AG04449 (cell line): ENCODE data around the gene TGFBR2.

Source experiments
- CTCF ChIA-PET: fragments of 350-600 bp; formaldehyde crosslinking; extraction: SDS; loops from one replicate; lab custom pipeline; 2021; ENCODE audit warnings: antibody characterized with exemption; lab: Yijun Ruan, JAX
- POLR2A ChIA-PET: fragments of 400-600, 350-600 bp; formaldehyde crosslinking; extraction: SDS; loops from one replicate; lab custom pipeline; 2020; ENCODE audit warnings: antibody characterized with exemption, inconsistent platforms; lab: Yijun Ruan, JAX
- DNase-seq: peaks from one replicate; pipeline ENCODE4 v3.0.0-alpha.2; 2010; ENCODE audit warnings: low read depth, low spot score
- H3K4me3 ChIP-seq: 2 replicates; pipeline ENCODE4 v1.5.1; 2011; ENCODE audit warnings: low read depth, mild to moderate bottlenecking, control low read depth, low read length
- CTCF ChIP-seq: IDR thresholded peaks from one replicate; pipeline ENCODE4 v1.5.1; 2011; ENCODE audit warnings: mild to moderate bottlenecking, moderate library complexity, low read length, control low read depth, inconsistent platforms; ENCODE audit not compliant: insufficient read depth; ENCODE audit errors: missing control alignments

The TGFBR2 gene

GRCh38 chr3:30679045-30679444 lies 72.6 kb downstream of the TGFBR2 start:
- no peak overlapping the region for H3K4me3 ChIP-seq
- CTCF ChIA-PET: interaction anchor here (0.8 to 3.0 kb wide), 5 partner anchors 12 to 636 kb away, joined by 3 to 15 read pairs (median 4); no protein-coding TSS in a partner anchor
- DNase-seq: no peak
- POLR2A ChIA-PET: no interaction called here
- TF ChIP-seq CTCF: no peak

GRCh38 chr3:30680789-30681648 lies 74.6 kb downstream of the TGFBR2 start:
- no peak for TF ChIP-seq CTCF
- DNase-seq: no peak
- H3K4me3 ChIP-seq: no peak overlapping the region
- POLR2A ChIA-PET: interaction anchor here (1.9 kb wide), 1 partner anchor 74 kb away, joined by 4 read pairs; the partner anchor contains the start of gene TGFBR2
- CTCF ChIA-PET: interaction anchor here (1.4 to 2.5 kb wide), 3 partner anchors 9 to 572 kb away, joined by 3 to 14 read pairs (median 5); no protein-coding TSS in a partner anchor

- CTCF ChIA-PET: interaction anchor here (1.1 to 2.5 kb wide), 5 partner anchors 8 to 639 kb away, joined by 3 to 14 read pairs (median 4); no protein-coding TSS in a partner anchor
- no peak for TF ChIP-seq CTCF
Measured at GRCh38 chr3:30681649-30682211, 75.3 kb downstream of the TGFBR2 start.

GRCh38 chr3:30682434-30683155 lies 76.2 kb downstream of the TGFBR2 start:
- DNase-seq: no peak
- ChIA-PET POLR2A (interaction anchor here (1.9 kb wide), 1 partner anchor 76 kb away, joined by 4 read pairs; the partner anchor contains the start of gene TGFBR2), CTCF (interaction anchor here (1.1 to 2.5 kb wide), 3 partner anchors 11 to 640 kb away, joined by 4 to 14 read pairs (median 4); no protein-coding TSS in a partner anchor)
- no peak for TF ChIP-seq CTCF
- H3K4me3 ChIP-seq: no peak overlapping the region

More at GRCh38 chr3:30681649-30682211, 75.3 kb downstream of the TGFBR2 start:
- POLR2A ChIA-PET: interaction anchor here (1.9 kb wide), 1 partner anchor 75 kb away, joined by 4 read pairs; the partner anchor contains the start of gene TGFBR2
- no peak overlapping the region for H3K4me3 ChIP-seq
- DNase-seq: no peak

GRCh38 chr3:30683769-30684168 lies 77.4 kb downstream of the TGFBR2 start:
- DNase-seq: no peak
- ChIA-PET POLR2A (no interaction called here), CTCF (interaction anchor here (2.5 kb wide), 1 partner anchor 9 kb away, joined by 14 read pairs; no protein-coding TSS in a partner anchor)
- TF ChIP-seq CTCF: no peak
- H3K4me3 ChIP-seq: no peak overlapping the region
